Left ventricle myocardium inferior (tissue), 1 donor: ENCODE measurements around the gene C16orf96. TPM values are rescaled to one million over a fixed set of nuclear protein-coding genes. Genes with fewer than 3 reads are reported as not detected.
"Not testable (repeated sequence)": the region's sequence is repeated elsewhere in the genome, so short reads cannot be mapped to it uniquely, and the experiment has no call there.

Source experiments
- DNase-seq: peaks from one replicate; pipeline ENCODE4 v3.0.0-alpha.2; 2020
- H3K27ac ChIP-seq: fragments of 200-600 bp; replicated peaks from 2 replicates; pipeline ENCODE4 v1.8.0; 2021
- H3K27me3 ChIP-seq: fragments of 200-600 bp; 2 replicates; pipeline ENCODE4 v1.8.0; 2021; ENCODE audit warnings: low read depth
- H3K36me3 ChIP-seq: fragments of 200-600 bp; 2 replicates; pipeline ENCODE4 v1.8.0; 2021
- H3K4me1 ChIP-seq: fragments of 200-600 bp; 2 replicates; pipeline ENCODE4 v1.8.0; 2021
- H3K4me3 ChIP-seq: fragments of 200-600 bp; 2 replicates; pipeline ENCODE4 v1.8.0; 2021; ENCODE audit warnings: mild to moderate bottlenecking, moderate library complexity
- H3K9me3 ChIP-seq: fragments of 200-600 bp; replicated peaks from 2 replicates; pipeline ENCODE4 v1.8.0; 2021
- CTCF ChIP-seq: fragments of 200-600 bp; IDR thresholded peaks from 2 replicates; pipeline ENCODE4 v1.8.0; 2021; ENCODE audit warnings: antibody characterized with exemption, mild to moderate bottlenecking, borderline replicate concordance
- intact Hi-C: fragments of 100-400 bp; cut with micrococcal nuclease; formaldehyde crosslinking; loops from one replicate; pipeline ENCODE4 v1.11.0; 2022
- total RNA-seq: library from RNA; stranded (reverse); fragmentation: NEBNext Ultra II Directional; extraction: Animal tissue kit (Norgen Biotek cat#: 25700); gene quantifications from one replicate; pipeline ENCODE4 v1.2.1, GENCODE V29; 2021
- donor health status: DM: no; HTN: yes; CAD: no; lungs with severe emphysema.

Gene C16orf96
- total RNA-seq, 1 donor from 2014 or later, result 0.08 TPM

GRCh38 chr16:4566144-4566543 is 10.0 kb downstream of the C16orf96 start:
- Histone ChIP-seq H3K9me3 (no peaks in the 10 kb centered on the region), H3K36me3 (no peaks in the 10 kb centered on the region), H3K4me1 (no peaks in the 10 kb centered on the region), H3K27me3 (peaks cover 2% of the 10 kb centered on the region), H3K27ac (no peak overlapping the region), H3K4me3 (no peak overlapping the region)
- no peak for DNase-seq
- intact Hi-C loops, result no loop called here
- TF ChIP-seq CTCF, result no peak

DNA sequence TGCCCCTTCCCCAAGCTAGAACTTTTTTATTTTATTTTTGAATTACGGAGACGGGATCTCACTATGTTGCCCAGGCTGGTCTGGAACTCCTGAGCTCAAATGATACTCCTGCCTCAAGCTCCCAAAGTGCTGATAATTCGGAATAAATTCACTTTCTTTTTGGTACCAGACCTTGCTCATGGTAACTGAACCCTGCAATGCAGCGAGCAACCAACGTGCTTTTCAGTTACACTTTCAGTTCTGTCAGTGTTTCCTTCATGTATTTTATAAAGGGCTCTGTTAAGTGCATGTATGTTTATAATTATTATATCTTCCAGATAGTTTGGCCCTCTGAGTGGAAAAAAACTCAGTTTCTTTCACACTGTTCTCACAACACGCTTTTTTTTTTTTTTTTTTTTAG is 13.9 kb downstream of the C16orf96 start:
- TF ChIP-seq CTCF, result no peak
- intact Hi-C loops, result no loop called here

GRCh38 chr16:4570688-4571321 is 14.7 kb downstream of the C16orf96 start:
- Histone ChIP-seq H3K4me1 (no peaks in the 10 kb centered on the region), H3K36me3 (no peaks in the 10 kb centered on the region), H3K9me3 (no peaks in the 10 kb centered on the region), H3K27ac (no peak overlapping the region), H3K27me3 (peaks cover 3% of the 10 kb centered on the region), H3K4me3 (no peak overlapping the region)
- TF ChIP-seq CTCF, result no peak
- intact Hi-C loops, result no loop called here
- no peak for DNase-seq

More for the DNA sequence above, 13.9 kb downstream of the C16orf96 start:
- peaks cover 3% of the 10 kb centered on the region for H3K27me3 ChIP-seq
- no peaks in the 10 kb centered on the region for H3K4me1 ChIP-seq
- H3K9me3 ChIP-seq, result no peaks in the 10 kb centered on the region
- H3K4me3 ChIP-seq, result no peak overlapping the region
- H3K36me3 ChIP-seq, result no peaks in the 10 kb centered on the region
- no peak for DNase-seq
- no peak overlapping the region for H3K27ac ChIP-seq

GRCh38 chr16:4572715-4573114 is 16.6 kb downstream of the C16orf96 start:
- DNase-seq, result peak; percentile 25
- no peak for TF ChIP-seq CTCF
- Histone ChIP-seq H3K27ac (no peak overlapping the region), H3K4me1 (no peaks in the 10 kb centered on the region), H3K27me3 (peaks cover 3% of the 10 kb centered on the region), H3K9me3 (no peaks in the 10 kb centered on the region), H3K36me3 (no peaks in the 10 kb centered on the region), H3K4me3 (no peak overlapping the region)
- intact Hi-C loops, result no loop called here

- H3K27me3 ChIP-seq, H3K4me1 ChIP-seq, H3K27ac ChIP-seq, intact Hi-C loops, H3K9me3 ChIP-seq, H3K4me3 ChIP-seq, DNase-seq, H3K36me3 ChIP-seq: not testable (repeated sequence)
These were observed 17.8 kb downstream of the C16orf96 start for GRCh38 chr16:4573926-4574325.

DNA sequence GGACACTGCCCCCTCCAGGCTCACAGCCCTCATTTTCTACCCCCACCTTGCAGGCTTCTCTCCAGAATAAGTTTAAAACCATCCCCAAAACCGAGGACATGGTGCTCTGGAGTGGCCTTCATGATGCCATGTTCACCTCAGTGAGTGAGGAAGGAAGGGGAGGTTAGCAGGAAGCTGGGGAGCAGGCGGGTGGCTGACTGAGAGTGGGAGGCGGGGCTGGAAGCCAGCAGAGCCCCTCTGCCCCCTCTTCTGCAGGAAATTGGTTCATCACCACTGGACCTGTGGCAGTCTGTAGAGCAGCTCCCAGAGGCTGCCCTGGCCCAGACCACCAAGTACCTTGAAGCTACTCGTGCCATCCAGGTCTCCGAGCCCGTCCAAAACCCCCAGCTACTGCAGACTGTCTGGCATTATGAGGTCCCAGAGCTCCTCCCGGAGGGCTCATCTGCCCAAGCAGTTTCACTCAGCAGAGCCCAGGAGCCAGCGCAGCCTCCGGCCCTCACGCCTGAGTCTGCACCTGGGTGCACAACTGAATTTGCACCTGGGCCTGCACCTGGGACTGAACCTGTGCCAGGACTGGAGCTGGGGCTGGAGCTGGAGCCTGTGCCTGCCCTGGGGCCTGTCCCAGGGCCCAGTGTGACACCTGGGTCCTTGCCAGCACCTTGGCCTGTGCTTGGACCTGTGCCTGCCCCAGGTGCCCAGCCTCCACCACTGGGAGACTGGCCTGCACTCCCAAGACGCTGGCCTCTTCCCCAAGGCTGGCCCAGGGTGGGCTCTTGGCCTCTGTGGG is 19.0 kb downstream of the C16orf96 start:
- H3K4me1 ChIP-seq, result no peaks in the 10 kb centered on the region
- H3K27ac ChIP-seq, result no peak overlapping the region
- H3K4me3 ChIP-seq, result no peak overlapping the region
- H3K36me3 ChIP-seq, result no peaks in the 10 kb centered on the region
- intact Hi-C loops, result no loop called here
- DNase-seq, result no peak
- peaks cover 3% of the 10 kb centered on the region for H3K27me3 ChIP-seq
- H3K9me3 ChIP-seq, result no peaks in the 10 kb centered on the region
- no peak for TF ChIP-seq CTCF
